ENCODE data around the gene PAK5. TPM values are rescaled to one million over a fixed set of nuclear protein-coding genes. Genes with fewer than 3 reads are reported as not detected.

Gene PAK5
- total and polyA plus RNA-seq, 9 of the 15 experiments (the other 6 are each of a cell fraction or from before 2014, with no cell fraction given): not detected

DNA sequence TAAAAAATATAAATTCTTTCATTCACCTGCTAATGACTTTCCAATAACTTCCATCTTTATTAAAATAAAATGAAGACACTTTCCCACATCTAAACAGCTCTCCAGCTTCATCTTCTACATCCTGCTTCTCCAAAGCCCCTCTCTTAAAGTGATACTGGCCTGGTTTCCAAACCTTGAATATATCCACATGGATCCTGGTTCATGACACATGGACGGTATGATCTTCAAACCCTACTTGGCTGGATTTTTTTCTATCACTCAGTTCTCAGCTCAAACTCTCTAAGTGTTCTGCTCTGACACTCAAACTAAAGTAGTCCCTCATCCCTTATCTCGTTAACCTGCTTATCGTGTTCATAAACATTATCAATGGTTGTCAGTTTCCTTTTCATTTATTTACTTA is 128.2 kb downstream of the PAK5 start (continued):
- TF ChIP-seq RERE (CRISPR knock-in tag; IDR thresholded peaks at IDR 0.05; ENCODE audit: borderline replicate concordance) (no peak), RBM15 (IDR thresholded peaks at IDR 0.05; ENCODE audit: insufficient read depth, low read length) (no peak), HCFC1 (IDR thresholded peaks at IDR 0.05; ENCODE audit: low read depth, low read length) (no peak), ZNF431 (CRISPR knock-in tag; IDR thresholded peaks at IDR 0.05) (no peak), DACH1 (IDR thresholded peaks at IDR 0.05; ENCODE audit: partially characterized antibody) (no peak), ZNF785 (CRISPR knock-in tag; IDR thresholded peaks at IDR 0.05) (no peak)
- TF ChIP-seq, protein P1, sequence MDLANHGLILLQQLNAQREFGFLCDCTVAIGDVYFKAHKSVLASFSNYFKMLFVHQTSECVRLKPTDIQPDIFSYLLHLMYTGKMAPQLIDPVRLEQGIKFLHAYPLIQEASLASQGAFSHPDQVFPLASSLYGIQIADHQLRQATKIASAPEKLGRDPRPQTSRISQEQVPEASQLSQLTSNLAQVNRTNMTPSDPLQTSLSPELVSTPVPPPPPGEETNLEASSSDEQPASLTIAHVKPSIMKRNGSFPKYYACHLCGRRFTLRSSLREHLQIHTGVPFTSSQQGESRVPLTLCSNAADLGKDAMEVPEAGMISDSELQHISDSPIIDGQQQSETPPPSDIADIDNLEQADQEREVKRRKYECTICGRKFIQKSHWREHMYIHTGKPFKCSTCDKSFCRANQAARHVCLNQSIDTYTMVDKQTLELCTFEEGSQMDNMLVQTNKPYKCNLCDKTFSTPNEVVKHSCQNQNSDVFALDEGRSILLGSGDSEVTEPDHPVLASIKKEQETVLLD (IDR thresholded peaks at IDR 0.05): no peak
